NCI-H1436 (cell line): ENCODE results near the gene CEP112.
"Not testable (repeated sequence)": the region's sequence is repeated elsewhere in the genome, so short reads cannot be mapped to it uniquely, and the experiment has no call there.

Experiments
- DNase-seq: peaks from one replicate; lab custom pipeline; 2025; lab: John Stamatoyannopoulos, UW

Gene CEP112

DNA sequence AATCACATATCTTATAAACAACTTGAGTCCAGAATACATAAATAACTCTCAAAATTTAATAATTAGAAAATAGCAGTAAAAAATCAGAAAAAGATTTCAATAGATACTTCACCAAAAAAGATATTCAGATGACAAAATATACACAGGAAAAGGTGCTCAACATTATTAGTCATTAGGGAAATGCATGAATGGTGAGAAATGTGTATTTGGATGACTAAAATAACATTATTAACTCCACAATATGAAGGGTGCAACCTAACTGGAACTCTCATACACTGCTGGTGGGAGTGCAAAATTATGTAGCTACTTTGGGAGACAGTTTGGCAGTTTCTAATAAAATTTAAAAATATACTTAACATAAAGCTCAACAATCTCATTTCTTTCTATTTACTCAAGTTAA is 368.2 kb downstream of the CEP112 start:
- DNase-seq = no peak

DNA sequence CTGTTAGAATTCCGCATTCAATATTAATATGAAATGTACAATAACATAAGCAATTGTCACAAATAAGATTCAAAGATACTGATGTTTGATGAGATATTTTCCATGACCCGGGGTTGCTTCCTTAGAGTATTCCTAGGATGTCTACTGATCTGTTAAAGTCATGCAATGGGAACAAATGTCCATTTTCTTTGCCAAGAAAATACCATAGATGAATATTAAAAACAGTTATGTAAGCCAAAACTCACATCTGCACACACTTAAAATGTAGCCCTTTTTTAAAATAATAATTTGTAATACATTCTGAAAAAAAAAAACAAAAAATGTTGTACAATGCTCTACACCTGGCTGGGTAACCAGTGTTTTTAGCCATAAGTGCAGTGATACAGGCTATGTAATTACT is 371.1 kb downstream of the CEP112 start:
- no peak for DNase-seq

DNA sequence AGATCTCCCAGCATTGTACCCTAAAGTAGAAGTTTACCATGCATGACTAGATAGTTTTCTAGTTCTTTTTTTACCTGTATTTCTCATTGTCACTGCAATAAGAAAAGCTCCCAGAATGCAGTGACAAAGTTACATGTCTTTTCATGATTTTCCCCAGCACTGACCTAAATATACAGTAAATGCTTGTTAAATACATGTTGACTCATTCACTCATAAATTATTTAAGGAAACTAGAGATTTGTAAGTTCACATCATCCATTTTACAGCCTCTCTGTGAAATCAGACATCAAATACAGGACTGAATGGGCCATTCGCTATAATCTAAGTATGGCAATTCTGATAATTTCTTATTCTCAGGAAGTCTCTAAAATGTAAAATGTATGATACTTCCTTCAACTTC is 371.6 kb downstream of the CEP112 start:
- no peak for DNase-seq

DNA sequence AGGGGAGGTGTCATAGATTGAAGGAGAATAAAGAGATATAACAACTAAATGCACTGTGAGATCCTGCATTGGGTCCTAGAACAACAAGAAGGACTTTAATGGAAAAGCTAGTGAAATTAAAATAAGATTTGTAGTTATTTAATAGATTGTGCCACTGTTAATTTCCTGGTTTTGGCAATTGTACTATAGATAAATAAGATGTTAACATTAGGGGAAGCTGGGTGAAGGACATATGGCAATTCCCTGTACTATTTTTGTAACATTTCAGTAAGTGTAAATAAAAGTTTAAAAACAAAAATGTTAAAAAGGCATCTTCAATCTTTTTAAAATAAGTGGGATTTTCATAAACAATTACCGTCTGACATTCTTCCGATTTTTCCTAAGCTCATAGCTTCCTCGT is 372.1 kb downstream of the CEP112 start:
- no peak for DNase-seq

DNA sequence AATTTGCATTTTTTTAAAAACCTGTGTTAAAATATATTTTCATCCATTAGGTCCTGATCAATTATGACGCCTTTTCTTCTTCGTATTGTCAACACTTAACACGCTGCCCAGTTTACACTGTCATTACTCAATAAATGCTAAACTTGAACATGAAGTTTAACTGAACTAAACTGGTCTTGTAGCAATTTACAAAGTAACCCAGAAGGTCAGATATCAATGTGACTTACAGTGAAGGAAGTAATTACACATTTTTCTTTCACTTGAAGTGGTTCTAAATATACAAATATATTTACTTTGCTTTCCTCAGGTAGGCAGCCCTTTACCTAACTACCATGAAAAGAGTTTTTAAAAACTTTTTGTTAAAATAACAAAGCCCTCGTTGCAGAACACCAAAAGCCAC is 374.0 kb downstream of the CEP112 start:
- no peak for DNase-seq

DNA sequence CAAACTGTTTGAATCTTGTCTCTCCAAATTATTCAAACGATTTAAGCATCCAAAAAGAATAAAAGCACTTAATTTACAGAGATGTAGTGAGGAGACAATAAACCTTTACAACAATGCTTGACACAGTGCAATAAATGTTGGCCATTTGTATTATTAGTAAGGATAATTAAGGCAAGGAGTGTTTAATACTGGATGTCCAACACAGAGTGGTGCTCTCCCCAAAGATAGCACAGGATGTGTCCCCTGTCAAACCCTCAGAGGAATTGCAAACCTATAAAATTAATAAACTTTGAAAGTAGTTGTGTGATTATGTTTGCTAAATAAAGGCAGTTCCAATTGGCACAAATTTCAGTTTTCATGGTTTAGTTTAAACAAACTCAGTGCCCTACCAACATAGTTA is 377.5 kb downstream of the CEP112 start:
- no peak for DNase-seq

DNA sequence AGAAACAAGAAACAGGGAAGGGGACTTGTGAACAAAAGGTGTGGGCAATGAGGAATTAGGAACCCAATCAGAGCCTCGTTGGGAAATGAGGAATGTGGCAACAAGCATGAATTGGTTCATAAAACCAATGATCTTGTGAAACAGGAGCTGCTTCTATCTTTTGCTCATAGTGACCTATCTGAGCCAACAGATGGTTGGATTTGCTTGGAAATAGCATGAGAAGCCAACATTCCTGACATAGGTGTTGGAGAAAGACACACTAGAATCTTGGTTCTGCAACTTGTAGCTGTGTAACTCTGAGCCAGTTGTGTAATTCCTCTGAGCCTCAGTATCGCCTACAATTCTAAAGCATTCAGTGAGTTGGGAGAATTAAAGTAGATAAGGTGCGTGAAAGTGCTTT is 378.6 kb downstream of the CEP112 start:
- no peak for DNase-seq

DNA sequence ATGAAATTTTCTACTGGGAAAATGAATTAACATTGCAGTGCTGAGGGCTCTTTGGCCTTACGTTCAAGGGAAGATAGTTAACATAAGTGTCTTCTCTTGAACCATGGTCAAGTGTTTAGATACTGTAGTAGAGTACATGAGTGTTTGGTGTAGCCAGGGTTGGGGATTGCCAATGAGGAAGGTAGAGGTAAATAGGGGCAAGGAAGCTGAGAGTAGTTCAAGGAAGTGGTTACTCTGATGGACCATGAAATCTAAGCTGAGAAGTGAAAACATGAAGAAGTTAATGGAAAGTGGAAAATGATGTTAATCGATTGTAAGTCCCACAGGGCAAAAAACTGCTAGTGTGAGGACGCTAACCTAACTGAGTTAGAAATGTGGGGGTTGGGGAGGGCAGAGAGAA is 380.9 kb downstream of the CEP112 start:
- no peak for DNase-seq

DNA sequence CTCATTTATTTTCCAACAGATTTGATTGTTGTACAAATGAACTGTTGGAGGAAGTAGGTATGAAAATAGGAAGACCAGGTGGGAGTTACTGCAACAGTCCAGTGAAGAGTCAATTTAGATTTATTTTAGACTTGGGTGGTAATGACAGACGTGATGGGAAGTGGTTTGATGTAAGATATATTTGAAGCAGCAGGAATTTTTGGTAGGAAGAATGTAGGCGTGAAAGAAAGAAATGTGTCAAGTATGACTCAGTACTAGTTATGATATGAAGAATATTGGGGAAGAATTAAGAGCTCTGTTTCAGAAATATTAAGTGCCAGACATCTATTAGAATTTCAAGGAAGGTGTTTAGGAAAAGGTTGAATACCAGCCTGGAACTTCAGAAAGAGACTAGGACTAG is 382.6 kb downstream of the CEP112 start:
- no peak for DNase-seq

DNA sequence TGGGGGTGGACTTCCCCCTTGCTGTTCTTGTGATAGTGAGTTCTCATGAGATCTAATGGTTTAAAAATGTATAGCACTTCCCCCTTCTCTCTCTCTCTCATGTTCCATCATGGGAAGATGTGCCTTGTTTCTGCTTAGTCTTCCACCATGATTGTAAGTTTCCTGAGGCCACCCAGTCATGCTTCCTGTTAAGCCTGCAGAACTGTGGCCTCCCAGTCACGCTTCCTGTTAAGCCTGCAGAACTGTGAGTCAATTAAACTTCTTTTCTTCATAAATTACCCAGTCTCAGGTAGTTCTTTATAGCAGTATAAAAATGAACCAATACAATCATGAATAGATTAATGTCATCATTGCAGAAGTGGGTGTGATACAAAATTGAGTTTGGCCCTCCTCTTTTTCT is 383.4 kb downstream of the CEP112 start:
- not testable (repeated sequence) for DNase-seq

DNA sequence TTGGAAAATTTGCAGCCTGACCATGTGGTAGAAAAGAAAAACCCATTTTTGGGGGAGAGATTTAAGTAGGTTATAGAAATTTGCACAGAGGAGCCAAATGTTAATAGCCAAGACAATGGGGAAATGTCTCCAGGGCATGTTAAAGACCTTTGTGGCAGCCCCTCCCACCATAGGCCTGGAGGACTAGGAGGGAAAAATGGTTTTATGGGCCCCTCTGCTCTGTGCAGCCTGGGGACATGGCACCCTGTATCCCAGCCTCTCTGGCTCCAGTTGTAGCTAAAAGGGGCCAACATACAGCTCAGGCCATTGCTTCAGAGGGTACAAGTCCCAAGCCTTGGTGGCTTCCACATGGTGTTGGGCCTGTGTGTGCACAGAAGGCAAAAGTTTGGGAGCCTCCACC is 384.6 kb downstream of the CEP112 start:
- DNase-seq = no peak

DNA sequence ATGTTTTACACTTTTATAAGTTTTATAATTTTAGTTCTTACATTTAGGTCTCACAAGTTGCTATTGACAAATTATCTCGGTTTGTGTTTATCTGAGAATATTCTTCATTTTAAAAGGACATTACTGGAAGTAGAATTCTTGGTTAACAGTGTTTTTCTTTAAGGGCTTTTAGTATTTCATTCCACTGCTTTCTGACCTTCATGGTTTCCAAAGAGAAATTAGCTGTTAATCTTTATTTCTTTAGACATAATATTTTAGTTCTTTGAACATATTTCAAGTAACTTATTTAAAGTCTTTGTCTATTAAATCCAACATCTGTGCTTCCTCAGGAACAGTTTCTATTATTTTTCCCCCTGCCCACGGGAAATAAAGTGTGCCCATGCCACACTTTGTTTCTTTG is 390.4 kb downstream of the CEP112 start:
- DNase-seq = no peak

DNA sequence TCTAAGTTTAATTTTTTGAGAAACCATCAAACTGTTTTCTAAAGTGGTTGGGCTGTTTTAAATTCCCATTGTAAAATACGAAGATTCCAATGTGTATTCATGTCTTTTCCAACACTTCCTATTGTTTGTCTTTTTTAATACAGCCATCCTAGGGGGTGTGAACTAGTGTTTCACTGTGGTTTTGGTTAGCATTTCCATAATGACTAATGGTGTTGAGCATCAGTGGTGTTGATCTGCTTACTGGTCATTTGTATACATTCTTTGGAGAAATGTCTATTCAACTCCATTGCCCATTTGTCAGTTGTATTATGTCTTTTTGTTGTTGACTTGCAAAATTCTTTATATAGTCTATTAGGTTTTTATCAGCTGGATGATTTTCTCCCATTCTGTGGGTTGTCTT is 391.3 kb downstream of the CEP112 start:
- DNase-seq = no peak

DNA sequence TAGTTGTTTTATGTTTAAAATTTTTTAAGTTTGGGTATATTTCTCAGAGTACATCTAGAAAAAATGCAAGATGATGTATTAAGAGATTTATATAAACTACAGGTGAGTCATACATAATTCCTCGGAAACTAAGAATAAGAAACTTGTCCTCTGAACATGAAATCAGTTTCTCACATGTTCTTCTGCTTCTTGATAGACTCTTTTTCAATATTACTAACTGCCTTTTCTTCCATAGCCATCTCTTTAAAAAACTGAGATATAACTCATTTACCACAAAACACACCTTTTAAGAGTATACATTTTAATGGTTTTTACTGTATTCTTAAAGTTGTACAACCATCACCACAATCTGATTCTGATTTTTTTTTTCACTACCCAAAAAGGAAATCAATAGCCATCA is 392.1 kb downstream of the CEP112 start:
- DNase-seq = no peak

DNA sequence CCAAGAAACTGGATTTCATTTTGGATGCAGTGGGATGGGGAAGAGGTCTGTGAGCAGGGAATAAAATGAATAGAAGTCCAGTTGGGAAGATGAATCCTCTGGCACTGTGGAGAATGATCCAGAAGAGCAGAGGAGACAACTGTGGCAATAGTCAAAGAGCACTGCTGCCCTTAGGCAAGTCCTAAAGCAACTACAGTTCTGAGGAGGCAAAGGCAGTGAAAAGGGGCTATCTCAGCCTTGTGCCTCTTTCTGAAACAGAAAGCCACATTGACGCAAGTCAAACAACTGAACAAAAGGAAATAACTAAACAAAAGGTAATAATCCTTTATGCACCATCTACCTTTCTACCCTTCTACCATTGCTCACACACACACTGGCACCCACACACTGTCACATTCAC is 392.5 kb downstream of the CEP112 start:
- no peak for DNase-seq

DNA sequence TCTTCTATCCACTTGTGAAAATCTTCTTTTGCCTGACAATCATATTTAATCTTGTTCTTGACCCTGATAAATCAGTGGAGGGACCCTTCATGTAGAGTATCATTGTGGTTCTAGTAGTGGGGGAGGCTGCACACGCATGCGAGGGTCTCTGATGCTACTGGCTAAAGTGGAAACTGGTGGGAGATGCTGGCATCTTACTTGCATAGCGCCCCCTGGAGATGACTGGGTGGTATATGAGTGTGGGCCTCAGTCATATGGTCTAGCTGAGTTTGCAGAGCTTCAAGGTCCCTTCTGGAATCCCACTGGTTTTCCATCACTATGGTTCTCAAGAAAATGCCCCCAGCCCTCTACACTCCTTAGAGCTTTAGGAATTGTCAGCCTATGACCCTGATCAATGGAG is 394.1 kb downstream of the CEP112 start:
- no peak for DNase-seq

DNA sequence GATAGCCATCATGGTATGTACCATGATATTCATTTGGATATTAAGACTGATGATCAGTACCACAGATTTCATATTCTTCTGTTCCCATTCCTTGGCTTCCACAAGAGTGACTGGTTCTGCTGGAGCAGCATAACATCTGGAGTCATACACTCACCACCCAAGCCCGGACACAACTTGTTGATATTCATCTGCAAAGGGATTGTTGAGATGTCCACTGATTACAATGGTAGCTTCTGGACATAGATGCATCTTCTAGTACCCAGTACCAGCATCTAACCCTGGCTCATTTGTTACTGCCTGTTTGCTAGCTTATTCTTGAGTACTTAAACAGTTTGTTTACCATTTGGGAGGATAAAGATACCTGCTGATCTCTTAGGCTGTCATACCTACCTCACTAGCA is 394.8 kb downstream of the CEP112 start:
- no peak for DNase-seq

DNA sequence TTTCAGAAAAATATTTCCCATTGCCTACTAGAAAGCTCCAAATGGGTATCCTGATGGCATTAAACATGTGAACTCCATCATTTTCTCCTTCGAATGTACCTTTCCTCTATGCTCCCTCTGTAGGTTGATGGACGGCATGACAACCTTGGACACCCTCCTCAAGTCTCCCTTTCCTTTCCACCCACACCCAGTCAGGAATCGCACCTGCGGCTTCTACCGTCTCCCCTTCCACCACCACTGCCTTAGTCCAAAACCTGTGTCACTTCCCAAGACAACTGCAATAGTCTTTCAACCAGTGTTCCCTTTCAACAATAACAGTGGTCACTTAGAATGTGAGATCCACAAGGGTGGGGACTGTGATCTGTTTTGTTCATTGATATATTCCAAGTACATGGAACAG is 397.4 kb downstream of the CEP112 start:
- DNase-seq = peak; percentile 39

DNA sequence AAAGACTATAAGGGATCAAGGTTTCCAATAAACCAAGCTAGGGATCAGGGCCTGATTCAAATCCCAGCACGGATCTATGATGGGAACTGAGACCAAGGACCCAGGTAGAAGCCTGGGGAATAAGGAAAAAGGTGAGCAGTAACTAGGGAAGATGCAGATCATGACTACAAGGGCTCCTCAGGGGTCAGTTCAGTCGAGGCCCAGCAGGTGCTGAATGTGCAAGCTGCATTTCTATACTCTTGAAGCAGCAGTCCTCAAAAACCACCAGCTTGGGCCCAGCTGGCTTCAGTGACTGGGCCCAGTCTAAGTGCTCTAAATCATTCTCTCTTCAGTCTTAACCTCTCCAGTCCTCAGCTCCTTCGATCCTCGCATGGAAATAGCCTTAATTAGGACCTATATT is 401.7 kb downstream of the CEP112 start:
- DNase-seq = no peak

DNA sequence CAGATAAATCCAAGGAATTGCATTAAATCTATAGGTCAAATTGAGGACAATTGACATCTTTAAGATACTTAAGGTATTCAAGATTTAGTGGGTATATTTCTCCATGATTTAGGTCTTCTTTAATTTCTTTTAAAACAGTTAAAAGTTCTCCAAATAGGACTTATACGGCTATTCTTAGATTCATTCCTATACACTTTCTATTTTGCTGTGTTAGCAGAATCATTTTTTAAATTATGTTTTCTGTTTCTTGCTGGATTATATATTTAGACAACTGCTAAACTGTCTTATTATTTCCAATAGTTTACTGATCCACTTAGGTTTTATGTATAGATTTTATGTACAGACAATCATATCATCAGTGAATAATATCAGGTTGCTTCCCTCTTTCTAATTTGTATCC is 404.4 kb downstream of the CEP112 start:
- no peak for DNase-seq

DNA sequence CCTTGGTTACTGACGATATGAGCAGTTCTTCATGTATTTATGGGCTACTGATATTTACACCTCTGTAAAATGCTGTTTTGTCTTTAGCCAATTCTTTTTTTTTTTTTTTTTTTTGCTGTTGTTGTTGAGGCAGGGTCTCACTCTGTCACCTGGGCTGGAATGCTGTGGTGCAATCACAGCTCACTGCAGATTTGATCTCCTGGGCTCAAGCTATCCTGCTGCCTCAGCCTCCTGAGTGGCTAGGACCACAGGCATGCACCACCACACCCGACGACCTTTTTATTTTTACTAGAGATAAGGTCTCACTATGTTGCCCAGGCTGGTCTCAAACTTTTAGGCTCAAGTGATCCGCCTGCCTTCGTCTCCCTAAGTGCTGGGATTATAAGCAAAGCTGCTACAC is 405.5 kb downstream of the CEP112 start:
- no peak for DNase-seq

DNA sequence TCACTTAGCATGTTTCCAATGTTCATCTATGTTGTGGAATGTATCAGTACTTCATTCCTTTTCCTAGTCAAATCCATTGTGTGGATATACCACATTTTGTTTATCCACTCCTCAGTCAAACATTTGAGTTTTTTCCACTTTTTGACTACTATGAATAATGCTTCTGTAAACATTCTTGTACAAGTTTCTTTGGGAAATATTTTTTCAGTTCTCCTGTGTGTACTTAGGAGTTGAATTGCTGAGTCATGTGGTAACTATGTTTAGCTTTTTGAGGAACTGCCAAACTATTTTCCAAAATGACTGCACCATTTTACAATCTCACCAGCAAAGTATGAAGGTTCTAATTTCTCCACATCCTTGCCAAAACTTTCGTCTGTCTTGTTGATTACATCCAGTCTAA is 406.8 kb downstream of the CEP112 start:
- DNase-seq = no peak

DNA sequence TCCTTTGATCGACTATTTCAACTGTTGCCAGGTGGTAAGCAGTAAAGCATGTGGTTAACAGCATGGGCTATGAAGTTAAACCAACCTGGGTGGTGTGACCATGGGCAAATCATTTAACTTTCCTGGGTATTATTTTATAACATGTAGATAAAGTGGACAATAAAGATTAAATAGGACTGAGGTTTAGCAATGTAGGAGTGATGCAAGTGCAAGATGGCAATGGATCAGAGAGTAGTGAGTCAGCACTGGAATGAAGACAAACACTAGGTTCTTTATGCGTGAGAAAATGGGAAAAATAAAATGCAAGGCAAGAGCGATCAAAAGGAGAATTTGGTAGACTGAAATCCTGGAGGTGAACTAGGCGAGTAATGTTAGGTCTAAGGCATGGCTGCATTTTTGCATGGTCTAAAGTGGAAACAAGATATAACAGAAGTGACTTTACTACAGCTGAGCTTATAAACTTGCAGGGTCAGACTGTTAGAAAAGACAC is 408.0 kb downstream of the CEP112 start:
- DNase-seq = no peak

DNA sequence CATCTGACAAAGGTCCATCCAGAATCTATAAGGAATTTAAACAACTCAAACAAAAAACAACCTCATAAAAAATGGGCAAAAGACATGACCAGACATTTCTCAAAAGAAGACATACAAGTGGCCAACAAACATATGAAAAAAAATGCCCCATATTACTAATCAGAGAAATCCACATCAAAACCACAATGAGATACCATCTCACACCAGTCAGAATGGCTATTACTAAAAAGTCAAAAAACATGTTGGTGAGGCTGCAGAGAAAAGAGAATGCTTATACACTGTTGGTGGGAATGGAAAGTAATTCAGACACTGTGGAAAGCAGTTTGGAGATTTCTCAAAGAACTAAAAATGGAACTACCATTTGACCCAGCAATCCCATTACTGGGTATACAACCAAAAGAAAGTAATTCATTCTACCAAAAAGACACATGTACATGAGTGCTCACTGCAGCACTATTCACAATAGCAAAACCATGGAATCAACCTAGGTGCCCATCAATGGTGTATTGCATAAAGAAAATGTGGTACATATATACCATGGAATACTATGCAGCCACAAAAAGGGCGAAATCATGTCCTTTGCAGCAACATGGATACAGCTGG is 409.7 kb downstream of the CEP112 start:
- not testable (repeated sequence) for DNase-seq

DNA sequence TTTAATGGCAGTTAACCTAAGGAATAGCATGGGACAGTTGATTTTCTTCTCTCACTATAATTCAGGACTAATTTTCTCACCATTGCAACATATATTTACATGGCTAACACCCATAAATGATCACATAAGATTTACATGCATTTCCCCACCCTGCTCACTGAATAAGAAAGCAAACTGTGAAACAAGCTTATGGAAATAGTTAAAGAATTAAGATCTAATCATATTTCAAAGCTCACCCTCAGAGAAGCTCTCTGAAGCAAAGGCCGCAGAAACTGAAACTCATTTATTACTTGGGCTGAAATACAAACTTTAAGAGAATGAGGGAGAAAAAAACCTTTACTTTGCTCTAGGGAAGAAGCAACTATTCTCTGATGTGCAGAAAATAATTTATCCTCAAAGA is 411.8 kb downstream of the CEP112 start:
- no peak for DNase-seq
